ENCODE measurements around the gene GALNTL6. TPM values are rescaled to one million over a fixed set of nuclear protein-coding genes. Genes with fewer than 3 reads are reported as not detected.

GALNTL6 gene
- polyA plus RNA-seq, 1 donor (not counting 4 experiments of a cell fraction or from before 2014, with no cell fraction given), result not detected

DNA sequence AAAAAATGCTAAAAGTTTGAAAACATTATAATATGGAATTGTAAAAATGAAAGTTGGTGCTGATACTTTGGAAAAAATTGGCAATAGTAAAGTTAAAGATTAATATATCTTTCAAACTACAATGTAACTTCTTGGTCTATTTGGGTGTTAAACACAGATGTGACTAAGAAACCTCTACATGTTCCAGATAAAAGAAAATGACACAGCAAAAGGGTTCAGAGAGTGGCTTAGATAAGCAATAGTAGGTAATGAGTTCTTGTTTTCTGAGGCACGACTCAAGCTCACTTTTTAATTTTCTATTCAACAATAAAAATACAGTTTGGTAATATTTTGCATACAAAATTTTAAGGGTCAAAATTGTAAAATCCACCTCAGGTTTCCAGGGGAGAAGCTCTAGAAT, 292.7 kb downstream of the GALNTL6 start:
- FAIRE-seq (no peak), DNase-seq (ENCODE audit: low read depth, low spot score) (no peak)
- no peak for TF ChIP-seq EZH2 (IDR thresholded peaks at IDR 0.05; ENCODE audit: low read length)
- TF ChIP-seq, protein P1, sequence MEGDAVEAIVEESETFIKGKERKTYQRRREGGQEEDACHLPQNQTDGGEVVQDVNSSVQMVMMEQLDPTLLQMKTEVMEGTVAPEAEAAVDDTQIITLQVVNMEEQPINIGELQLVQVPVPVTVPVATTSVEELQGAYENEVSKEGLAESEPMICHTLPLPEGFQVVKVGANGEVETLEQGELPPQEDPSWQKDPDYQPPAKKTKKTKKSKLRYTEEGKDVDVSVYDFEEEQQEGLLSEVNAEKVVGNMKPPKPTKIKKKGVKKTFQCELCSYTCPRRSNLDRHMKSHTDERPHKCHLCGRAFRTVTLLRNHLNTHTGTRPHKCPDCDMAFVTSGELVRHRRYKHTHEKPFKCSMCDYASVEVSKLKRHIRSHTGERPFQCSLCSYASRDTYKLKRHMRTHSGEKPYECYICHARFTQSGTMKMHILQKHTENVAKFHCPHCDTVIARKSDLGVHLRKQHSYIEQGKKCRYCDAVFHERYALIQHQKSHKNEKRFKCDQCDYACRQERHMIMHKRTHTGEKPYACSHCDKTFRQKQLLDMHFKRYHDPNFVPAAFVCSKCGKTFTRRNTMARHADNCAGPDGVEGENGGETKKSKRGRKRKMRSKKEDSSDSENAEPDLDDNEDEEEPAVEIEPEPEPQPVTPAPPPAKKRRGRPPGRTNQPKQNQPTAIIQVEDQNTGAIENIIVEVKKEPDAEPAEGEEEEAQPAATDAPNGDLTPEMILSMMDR (optimal IDR thresholded peaks at IDR 0.05 in 1 of 3, IDR thresholded peaks at IDR 0.05 in 1 of 3, conservative IDR thresholded peaks at IDR 0.05 in 1 of 3; ENCODE audit: extremely low read depth in 1 of 3, insufficient read depth in 2 of 3, low read length in 3 of 3), result no peak
- no peaks in the 10 kb centered on the region for H3K4me1 ChIP-seq (ENCODE audit: control insufficient read depth, extremely low read depth, insufficient read depth, low read length)
- no peaks in the 10 kb centered on the region for H4K20me1 ChIP-seq (ENCODE audit: control insufficient read depth, extremely low read depth, insufficient read depth, low read length)
- H3K9me1 ChIP-seq (ENCODE audit: control insufficient read depth, extremely low read depth, insufficient read depth, low read length), result no peaks in the 10 kb centered on the region
- H3K9me3 ChIP-seq (ENCODE audit: control insufficient read depth, low read depth, low read length), result no peaks in the 10 kb centered on the region
- no peak overlapping the region for H3K4me2 ChIP-seq (ENCODE audit: control insufficient read depth, extremely low read depth, insufficient read depth, low read depth, low read length)
- H3K27ac ChIP-seq (ENCODE audit: control insufficient read depth, insufficient read depth, low read length), result no peak overlapping the region
- H2AFZ ChIP-seq (ENCODE audit: control insufficient read depth, low read length), result no peak overlapping the region
- dilution Hi-C loops (cut with MboI; ENCODE audit: extremely low pct_ligation_motif_present, low sequenced_read_pairs), result no loop called here
- no peaks in the 10 kb centered on the region for H3K36me3 ChIP-seq (ENCODE audit: control insufficient read depth in 2 of 2, extremely low read depth in 1 of 2, insufficient read depth in 2 of 2, low read length in 2 of 2)
- H3K9ac ChIP-seq (ENCODE audit: control insufficient read depth, extremely low read depth, insufficient read depth, low read length), result no peak overlapping the region
- no peaks in the 10 kb centered on the region for H3K79me2 ChIP-seq (ENCODE audit: control insufficient read depth, insufficient read depth, low read length)
- no peaks in the 10 kb centered on the region for H3K27me3 ChIP-seq (ENCODE audit: control insufficient read depth, extremely low read depth, insufficient read depth, low read length)
- H3K4me3 ChIP-seq (ENCODE audit: control insufficient read depth in 2 of 3, extremely low read depth in 1 of 3, insufficient read depth in 2 of 3, low read depth in 1 of 3, low read length in 3 of 3), result no peak overlapping the region

DNA sequence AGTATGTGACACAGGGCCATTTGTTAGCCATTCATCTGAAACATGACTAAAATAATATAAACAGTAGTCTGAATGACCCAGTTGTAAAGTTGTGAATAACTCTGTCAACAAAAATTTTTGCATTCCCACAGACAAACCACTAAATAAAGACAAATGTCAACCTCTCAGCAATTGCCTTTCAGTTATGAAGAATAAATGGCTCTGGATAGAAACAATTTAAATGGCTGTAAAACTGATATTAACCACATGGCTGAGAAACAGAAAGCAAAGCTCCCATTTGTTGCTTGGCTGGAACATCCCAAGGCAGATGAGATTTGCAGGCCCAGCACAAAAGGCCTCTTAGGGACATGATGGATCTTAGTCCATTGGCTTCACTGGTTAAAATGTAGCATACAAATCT, 296.3 kb downstream of the GALNTL6 start:
- FAIRE-seq, result no peak
- H3K9me1 ChIP-seq (ENCODE audit: control insufficient read depth, extremely low read depth, insufficient read depth, low read length), result no peaks in the 10 kb centered on the region
- dilution Hi-C loops (cut with MboI; ENCODE audit: extremely low pct_ligation_motif_present, low sequenced_read_pairs), result no loop called here
- H4K20me1 ChIP-seq (ENCODE audit: control insufficient read depth, extremely low read depth, insufficient read depth, low read length), result no peaks in the 10 kb centered on the region
- no peak for DNase-seq (ENCODE audit: low read depth, low spot score)
- no peak overlapping the region for H3K4me3 ChIP-seq (ENCODE audit: control insufficient read depth in 2 of 3, extremely low read depth in 1 of 3, insufficient read depth in 2 of 3, low read depth in 1 of 3, low read length in 3 of 3)
- H3K79me2 ChIP-seq (ENCODE audit: control insufficient read depth, insufficient read depth, low read length), result no peaks in the 10 kb centered on the region
- no peaks in the 10 kb centered on the region for H3K4me1 ChIP-seq (ENCODE audit: control insufficient read depth, extremely low read depth, insufficient read depth, low read length)
- no peak overlapping the region for H3K9ac ChIP-seq (ENCODE audit: control insufficient read depth, extremely low read depth, insufficient read depth, low read length)
- H2AFZ ChIP-seq (ENCODE audit: control insufficient read depth, low read length), result no peak overlapping the region
- no peak overlapping the region for H3K27ac ChIP-seq (ENCODE audit: control insufficient read depth, insufficient read depth, low read length)
- no peaks in the 10 kb centered on the region for H3K36me3 ChIP-seq (ENCODE audit: control insufficient read depth in 2 of 2, extremely low read depth in 1 of 2, insufficient read depth in 2 of 2, low read length in 2 of 2)
- H3K4me2 ChIP-seq (ENCODE audit: control insufficient read depth, extremely low read depth, insufficient read depth, low read depth, low read length), result no peak overlapping the region
- TF ChIP-seq, protein P1 (optimal IDR thresholded peaks at IDR 0.05 in 1 of 3, IDR thresholded peaks at IDR 0.05 in 1 of 3, conservative IDR thresholded peaks at IDR 0.05 in 1 of 3; ENCODE audit: extremely low read depth in 1 of 3, insufficient read depth in 2 of 3, low read length in 3 of 3), result no peak
- TF ChIP-seq EZH2 (IDR thresholded peaks at IDR 0.05; ENCODE audit: low read length), result no peak
- no peaks in the 10 kb centered on the region for H3K27me3 ChIP-seq (ENCODE audit: control insufficient read depth, extremely low read depth, insufficient read depth, low read length)
- H3K9me3 ChIP-seq (ENCODE audit: control insufficient read depth, low read depth, low read length), result no peaks in the 10 kb centered on the region

All from keratinocyte (primary cell).